NCI-H345 treated with DMSO at 0.1 percent for 48 hours (cell line): ENCODE data around the gene ELK4.

ENCODE experiments used
- DNase-seq: peaks from one replicate; lab custom pipeline; 2025; ENCODE audit not compliant: unreplicated experiment; lab: John Stamatoyannopoulos, UW

ELK4 gene

GRCh38 chr1:205584732-205585131, 47.1 kb downstream of the ELK4 start:
- no peak for DNase-seq

DNA sequence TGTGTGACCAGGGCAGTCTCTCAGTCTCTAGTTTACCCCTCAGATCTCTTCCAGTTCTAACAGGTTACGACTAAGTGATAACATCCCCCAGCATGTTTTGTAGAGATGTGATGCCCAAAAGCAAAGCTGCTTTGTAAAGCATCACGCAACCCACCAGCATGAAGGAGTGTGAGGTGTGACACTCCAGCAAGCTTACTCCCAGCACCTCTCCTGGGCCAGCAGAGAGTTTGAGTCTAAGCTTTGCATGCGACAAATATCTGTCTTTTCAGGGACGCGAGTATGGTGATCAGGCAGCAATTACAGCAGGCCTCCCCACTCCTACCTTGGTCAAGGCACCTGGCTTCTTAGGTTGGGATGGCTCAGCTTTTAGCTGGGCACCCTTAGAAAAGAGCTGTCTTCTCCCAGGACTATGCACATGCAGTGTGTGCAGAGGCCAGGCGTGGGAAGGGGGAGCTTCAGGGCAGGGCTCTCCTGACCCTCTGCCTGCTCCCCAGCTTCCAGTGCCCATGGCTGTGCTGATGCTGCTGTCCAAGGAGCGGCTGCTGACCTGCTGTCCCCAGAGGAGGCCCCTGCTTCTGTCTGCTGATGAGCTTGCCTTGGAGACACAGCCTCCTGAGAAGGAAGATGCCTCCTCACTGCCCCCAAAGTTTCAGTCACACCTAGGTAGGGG, 48.2 kb downstream of the ELK4 start:
- no peak for DNase-seq

GRCh38 chr1:205582471-205583291, 49.1 kb downstream of the ELK4 start:
- peak; percentile 79 for DNase-seq

GRCh38 chr1:205582046-205582445, 49.8 kb downstream of the ELK4 start:
- no peak for DNase-seq

GRCh38 chr1:205581321-205581980, 50.4 kb downstream of the ELK4 start:
- DNase-seq, result no peak

- DNase-seq, result no peak
Observed at GRCh38 chr1:205580923-205581180, 51.0 kb downstream of the ELK4 start.

DNA sequence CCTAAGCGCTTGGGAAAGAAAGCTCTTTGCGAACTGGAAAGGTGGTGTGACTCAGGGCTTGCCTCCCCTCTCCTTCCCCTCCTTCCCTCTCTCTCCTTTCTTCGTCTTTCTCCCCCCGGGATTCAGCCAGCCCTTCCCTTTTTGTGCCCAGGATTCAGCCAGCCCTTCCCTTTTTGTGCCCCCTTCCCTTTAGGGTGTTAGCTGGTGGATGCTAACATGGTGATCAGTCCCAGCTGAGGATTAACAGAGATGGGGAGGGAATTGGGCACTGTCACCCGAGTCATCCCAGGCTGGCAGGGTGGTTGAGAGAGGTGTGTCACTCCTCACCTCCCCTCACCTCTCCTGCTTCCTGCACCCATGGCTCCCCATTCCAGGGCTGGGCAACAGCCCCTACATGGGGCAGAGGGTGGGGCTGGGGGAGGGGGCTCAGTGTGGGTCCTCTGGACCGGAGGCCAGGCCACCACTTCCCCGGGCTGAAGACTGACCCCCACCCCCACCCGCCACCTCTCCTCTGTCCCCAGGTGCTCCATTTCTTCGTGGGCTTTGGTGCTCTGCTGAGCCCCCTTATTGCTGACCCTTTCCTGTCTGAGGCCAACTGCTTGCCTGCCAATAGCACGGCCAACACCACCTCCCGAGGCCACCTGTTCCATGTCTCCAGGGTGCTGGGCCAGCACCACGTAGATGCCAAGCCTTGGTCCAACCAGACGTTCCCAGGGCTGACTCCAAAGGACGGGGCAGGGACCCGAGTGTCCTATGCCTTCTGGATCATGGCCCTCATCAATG, 51.5 kb downstream of the ELK4 start:
- no peak for DNase-seq

GRCh38 chr1:205579711-205580110, 52.1 kb downstream of the ELK4 start:
- no peak for DNase-seq

DNA sequence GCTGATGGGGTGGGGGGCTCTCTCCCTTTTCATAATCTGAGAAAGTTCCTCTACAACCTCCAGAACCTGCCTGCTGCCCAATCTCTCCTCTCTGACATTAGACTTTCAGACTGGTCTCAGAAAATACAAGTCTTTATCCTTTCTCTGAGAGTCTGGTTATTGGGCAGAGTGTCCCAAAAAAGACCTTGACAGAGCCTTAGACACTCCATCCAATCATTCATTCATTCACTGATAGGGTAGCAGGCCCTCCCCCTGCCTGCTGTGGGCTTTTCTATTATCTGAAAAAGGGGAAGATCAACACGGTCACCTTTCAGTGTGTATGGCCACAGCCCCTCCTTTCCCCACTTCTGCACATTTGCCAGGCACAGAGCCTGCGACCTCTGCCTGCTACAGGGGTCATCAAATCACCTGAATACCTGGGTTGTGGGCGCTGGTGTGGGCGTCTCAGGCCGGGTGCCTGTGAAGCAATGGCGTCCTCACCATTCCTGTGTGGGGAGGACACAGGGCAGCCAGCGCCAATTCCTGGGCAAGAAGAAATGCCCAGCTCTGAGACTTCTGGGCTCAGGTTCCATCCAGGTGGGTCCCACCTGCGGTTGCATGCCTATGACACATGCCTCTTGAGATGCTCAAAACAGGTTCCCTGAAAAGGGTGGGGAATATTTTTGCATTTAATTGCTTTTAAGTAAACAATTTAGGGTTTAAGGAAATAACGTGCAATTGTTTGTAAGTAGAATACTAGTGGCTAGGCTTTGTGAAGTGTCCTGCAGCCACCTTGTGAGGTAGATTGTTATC, 52.8 kb downstream of the ELK4 start:
- no peak for DNase-seq

DNA sequence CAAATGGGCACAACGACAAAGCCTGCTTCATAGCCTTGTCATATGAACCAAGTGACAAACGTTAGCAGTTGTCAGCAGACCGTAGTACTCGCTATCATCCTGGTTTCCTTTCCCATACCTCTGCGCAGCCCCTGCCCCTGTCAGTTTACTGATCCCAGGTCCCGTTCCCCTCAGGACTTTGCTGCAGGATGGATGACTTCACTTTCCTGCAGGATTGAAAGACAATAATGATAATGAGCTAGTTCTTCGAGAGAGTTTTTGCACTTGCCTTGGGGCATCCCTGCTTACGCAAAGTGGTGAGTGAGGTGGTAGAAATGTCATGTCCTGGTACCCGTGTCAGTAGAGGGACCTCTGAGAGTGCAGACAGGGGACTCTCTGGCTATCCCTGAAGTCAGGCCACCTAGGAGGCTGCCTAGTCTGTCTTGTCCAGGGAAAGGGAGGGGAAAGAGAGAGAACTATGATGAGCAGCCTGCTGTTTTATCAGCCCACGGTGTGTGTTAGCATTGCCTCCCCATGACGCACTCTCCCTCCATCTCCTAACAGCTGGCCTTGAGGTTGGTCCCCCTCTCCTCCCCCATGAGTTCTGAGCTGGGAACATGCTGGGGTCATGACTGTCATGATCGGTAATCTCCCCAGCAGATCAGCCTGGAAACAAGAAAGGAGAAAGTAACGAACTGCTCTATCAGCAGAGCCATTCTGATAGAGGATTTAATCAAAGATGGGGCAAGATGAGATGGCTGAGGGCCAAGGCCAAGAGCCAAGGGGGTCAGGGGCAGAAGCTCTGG, 53.7 kb downstream of the ELK4 start:
- DNase-seq, result no peak

GRCh38 chr1:205576805-205577761, 54.7 kb downstream of the ELK4 start:
- no peak for DNase-seq

DNA sequence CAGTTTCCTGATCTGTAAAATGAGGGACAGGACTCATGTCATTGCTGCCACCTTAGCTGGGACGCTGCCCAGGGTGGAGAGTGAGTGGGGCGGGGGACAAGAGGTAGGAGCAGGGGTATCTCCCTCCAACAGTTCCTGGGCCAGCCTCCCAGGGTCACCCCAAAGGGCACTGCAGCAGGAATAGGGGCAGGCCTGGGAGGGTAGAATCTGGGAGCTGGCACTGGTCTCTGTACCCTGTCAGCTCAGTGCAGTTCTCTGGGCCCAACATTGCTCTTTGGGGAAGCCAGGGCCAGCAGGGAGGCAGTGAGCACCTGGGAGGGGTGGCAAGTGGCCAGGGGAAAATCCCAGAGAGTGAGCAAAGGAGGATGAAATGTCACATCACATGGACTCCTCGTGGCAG, 55.8 kb downstream of the ELK4 start:
- DNase-seq, result no peak

DNA sequence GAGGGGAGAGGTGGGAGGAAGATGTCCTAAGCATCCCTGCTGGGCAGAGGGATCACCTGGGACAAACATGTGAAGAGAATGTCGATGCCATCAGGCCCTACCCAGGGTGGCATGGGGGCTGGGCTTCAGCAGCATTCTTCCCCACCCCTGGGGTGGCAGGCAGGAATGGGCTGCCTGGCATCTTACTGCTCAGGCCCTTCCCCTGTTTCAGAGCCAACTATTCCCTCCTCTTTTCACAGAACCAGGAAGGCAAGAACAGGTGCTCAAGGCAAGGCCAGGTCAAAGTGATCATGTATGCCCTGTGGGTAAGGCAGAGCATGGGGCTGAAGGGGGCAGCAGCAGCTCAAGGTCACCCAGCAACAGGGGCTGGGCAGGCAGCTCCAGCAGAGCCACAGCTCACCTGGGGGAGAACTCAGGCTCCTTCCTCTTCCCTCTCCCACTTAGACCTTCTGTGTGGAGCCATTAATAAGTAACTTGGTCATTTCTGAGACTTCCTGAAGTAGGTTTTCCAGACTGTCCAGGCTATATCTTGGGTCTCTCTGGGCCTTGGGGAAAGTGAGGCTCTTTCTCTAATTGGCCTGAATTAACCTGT, 56.4 kb downstream of the ELK4 start:
- no peak for DNase-seq

- DNase-seq, result no peak
Observed at GRCh38 chr1:205572421-205572820, 59.4 kb downstream of the ELK4 start.

DNA sequence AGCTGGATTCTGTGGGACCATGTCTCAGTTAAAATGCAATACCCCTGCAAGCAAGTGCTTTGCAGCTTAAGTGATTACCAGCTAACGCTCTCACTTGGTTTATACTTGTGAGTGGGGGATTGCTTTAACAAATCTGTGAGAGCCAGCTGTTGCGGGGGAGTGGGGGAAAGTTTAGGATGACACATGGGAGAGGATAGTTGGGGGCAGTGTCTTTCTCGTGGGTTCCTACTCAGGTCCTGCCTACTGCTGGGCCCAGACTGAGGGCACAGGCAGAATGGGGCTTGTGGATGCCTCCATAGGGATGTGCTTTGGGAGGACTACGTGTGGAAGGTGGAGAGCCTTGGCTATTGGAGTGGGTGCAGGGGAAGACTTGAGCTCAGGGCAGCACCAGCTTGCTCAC, 60.1 kb downstream of the ELK4 start:
- no peak for DNase-seq

DNA sequence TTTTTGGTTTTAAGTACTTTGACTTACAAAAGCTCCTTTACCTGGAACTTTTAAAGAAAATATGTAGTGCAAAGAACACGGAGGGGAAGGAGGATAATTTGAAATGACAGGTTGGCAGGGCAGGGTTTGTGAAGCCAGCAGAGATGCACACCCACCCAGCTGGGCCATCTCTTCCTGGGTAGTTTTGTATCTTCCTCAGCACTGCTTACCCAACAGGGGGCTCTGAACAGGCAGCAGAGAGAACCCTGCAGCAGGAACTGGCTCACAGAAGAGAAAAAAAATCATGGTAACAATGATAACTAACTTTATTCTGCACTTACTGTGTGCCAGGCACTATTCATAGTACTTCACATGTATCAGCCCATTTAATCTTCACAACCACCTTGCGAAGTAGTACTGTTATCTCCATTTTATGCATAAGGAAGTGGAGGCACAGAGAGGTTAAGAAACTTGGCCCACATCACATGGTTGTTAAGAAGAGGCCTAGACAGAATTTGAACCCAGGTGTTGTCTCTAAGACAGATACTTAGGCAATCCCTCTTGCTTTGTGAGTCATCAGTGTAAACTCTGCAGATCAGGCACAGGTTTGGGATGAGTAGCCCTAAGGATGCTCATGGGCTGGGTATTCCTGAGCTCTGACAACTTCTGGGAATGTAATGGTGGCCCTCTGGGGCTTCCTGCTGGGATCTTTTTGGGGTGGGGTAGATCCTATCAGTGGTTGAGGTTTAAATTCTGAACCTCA, 60.8 kb downstream of the ELK4 start:
- no peak for DNase-seq

- no peak for DNase-seq
Observed at GRCh38 chr1:205570173-205570501, 61.7 kb downstream of the ELK4 start.
